ENCODE data around the gene CCR5AS.
"Not testable (repeated sequence)": the region's sequence is repeated elsewhere in the genome, so short reads cannot be mapped to it uniquely, and the experiment has no call there.

Gene CCR5AS

DNA sequence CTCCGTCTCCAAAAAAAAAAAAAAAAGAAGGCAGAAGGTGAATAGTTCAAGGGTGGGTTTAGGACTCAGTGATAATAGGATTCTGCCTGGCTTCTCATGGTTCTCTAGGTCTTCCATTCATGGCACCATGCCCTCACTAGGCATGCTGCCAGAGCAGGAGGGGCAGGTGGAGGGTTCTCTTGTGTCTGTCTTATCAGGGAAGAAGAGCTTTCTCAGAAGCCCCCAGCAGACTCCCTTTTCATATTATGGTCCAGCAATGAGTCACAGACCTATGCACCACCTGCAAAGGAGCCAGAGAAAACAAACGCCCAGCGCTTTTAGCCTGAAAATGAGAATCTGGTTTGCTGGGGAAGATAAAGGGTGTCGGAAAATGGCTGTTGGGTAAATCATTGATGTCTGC lies 50.0 kb downstream of the CCR5AS start:
- DNase-seq (ENCODE audit: low read depth in 2 of 2) = no peak

DNA sequence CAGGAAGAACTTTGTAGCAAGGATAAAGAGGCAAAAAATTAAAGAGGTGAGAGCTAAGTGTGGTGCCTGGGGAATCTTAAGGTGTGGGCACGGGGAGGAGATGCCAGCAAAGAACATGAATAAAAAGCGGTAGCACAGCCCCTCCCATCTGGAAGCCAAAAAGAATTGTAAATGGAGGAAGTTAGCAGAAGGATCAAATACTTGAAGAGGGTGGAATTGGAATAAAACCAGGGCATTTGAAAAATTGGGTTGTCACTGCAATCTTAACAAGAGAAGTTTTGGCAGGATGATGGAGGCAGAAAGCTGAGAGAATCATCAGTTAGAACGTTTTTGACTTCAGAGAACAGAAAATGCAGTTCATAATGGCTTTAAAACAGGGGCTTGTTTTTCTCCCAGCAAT lies 50.6 kb downstream of the CCR5AS start:
- no peak for DNase-seq (ENCODE audit: low read depth in 2 of 2)

DNA sequence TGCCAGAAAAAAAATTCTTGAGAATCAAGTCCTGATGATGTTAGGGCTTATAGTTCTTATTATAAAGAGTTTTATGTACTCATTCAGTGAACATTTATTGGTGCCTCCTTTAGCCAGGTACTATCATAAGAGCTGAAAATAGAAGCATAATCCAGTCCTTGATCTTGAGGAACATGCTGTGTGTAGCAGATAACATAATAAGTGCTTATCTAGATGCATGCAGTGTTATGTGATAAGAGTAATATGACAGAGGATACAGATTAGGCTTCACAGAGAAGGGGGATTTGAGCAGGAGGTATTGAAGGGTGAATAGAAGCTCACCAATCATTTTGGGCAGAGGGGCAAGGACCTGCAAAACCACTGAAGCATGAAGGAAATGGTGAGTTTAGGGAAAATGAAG lies 51.9 kb downstream of the CCR5AS start:
- no peak for DNase-seq (ENCODE audit: low read depth in 2 of 2)

DNA sequence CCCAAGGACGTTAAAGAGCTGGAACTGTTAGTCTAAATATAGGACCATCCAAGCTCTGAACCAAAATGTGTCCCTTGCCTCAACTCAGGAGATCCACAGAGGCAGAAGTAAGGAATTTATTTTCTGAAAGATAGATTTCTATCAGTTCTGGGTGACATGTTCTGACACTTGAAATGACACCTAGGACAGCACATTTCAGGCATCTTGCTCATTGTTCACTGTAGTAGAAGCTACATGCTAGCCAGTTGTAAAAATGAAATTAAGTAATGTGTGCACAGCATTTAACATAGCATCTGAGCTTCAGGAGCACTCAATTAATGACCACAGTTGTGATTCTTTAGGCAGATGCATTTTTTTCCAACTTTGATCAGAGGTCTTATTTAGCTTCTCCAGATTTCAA lies 52.4 kb downstream of the CCR5AS start:
- DNase-seq (ENCODE audit: low read depth in 2 of 2) = no peak

DNA sequence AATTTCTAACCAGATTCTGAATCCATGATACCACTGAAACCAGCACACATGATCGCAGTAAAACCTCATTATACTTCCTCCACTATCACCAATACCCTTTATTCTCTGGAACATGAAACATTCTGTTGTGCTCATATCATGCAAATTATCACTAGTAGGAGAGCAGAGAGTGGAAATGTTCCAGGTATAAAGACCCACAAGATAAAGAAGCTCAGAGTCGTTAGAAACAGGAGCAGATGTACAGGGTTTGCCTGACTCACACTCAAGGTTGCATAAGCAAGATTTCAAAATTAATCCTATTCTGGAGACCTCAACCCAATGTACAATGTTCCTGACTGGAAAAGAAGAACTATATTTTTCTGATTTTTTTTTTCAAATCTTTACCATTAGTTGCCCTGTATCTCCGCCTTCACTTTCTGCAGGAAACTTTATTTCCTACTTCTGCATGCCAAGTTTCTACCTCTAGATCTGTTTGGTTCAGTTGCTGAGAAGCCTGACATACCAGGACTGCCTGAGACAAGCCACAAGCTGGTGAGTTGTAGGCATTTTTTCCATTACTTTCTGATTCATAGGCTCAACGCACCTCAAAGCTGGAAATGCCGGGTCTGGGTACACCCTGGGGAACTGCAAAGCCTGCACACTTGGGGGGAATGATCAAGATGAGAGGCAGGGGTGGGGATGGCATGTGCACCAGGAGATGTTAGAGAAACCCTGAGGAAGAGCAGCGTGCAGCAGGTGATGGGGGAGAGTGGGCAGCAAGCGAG lies 53.0 kb downstream of the CCR5AS start, which contains the start of gene CCR2:
Gene CCR2 (plus strand): TSS at position 465 of the 764 bp plus-strand sequence. CDS start 3,417 bp downstream, outside the sequence.
- no peak for DNase-seq (ENCODE audit: low read depth in 2 of 2)

DNA sequence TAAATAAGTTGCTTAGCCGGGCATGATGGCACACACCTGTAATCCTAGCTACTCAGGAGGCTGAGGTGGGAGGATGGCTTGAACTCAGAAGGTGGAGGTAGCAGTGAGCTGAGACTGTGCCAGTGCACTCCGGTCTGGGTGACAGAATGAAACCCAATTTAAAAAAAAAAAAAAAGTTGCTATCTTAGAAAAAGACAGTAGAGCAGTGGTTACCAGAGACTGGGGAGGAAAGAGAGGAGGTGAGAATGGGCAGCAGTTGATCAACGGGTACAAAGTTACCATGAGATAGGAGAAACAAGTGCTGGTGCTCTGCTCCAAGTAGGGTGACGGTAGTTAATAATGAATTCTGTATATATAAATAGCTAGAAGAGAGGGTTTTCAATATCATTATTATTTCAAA lies 53.8 kb downstream of the CCR5AS start:
- DNase-seq (ENCODE audit: low read depth in 2 of 2) = no peak

DNA sequence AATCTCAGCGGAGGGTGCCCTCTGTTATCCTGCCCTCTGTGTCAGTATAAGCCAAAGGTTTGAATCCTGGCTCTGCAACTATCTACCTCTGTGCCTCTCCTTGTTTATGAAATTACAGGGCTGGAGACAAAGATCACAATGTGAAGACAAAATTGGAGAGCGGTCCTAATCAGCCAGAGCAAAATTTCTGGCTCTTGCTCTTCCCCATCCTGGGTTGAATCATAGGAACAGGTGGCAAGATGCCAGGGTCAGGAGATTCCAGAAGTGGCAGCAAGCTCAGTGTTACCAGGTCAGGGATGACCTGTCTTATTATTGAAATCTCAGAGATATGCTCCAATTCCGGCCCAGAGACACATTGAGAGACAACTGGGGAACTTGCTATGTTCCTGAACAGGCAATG lies 55.2 kb downstream of the CCR5AS start:
- DNase-seq (ENCODE audit: low read depth in 2 of 2) = no peak

DNA sequence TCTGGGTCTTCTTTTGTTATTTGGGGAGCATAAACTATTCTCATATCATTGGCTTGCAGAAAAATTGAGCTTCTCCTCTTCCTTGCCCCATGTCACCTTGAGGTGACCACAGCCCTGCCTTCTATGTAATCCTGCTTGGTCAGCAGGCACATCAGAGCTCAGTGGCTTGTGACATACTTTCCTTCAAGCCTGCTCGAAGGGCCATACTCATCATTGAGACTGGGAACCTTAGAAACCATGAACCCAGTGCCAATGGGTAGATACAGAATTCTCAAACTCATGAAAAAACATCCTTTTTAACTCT lies 56.7 kb downstream of the CCR5AS start:
- DNase-seq (ENCODE audit: low read depth in 2 of 2) = no peak

DNA sequence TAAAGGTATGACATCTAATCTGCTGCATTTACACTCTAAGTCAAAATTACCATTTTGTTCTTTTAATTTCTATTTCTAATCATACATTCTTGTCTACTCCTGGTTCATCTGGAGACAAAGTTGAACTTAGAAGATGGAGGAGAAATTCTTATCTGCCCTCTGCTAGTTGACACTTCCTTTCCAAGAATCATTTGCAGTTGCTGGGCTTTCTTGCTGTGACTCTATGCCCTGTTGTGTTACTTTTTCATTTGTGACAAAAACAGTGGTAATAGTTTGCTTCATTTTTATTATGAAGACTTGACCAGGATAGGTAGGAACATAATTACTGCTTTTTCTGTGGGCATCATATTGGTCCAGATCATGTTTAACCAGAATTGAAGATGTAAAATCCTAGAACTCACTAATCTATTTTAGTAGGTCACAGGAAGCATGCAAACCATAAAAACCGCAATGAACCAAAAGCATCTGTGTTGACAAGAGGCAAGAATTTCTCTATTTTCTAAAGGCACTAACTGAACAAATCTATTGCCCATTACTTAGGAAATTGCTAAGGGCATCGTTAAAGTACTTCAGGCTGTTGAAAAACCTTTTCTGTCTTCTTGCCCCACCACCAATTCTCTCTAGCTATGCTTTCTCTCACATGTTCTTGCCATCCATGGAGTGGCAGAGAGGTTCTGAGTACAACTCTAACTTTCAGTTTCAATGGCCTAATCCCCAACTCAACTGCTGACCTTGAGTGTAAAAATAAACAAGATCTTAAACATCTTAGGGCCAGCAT lies 57.2 kb downstream of the CCR5AS start:
- DNase-seq (ENCODE audit: low read depth in 2 of 2) = no peak

DNA sequence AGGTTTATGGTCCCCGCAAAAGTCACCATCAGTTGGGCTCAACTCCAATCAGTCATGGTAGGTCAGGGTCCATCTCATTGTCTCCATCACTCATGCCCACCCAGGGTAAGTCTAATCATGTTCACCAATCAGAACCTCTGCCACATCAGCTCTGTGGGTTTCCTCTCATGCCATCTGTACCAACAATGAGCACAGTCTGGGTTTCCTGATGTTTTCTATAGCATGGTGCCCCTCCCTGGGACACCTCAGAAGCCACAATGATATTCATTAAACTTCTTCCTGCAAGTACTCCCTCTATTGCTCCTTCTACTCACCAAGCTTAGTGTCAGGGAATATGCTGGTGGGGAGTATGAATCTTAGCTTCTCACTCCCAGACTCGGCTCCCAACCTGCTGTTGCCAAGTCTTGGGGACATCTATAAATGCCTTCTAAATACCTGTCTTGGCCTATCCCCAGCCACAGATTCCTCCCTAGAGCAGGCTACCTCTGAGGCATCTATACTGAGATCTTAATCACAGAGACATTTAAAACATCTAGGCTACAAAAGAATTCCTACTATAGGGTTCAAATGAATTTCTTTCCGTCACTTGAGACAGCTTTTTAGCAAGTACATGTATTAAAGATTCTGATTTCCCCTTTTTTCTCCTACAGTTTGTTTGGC lies 57.9 kb downstream of the CCR5AS start:
- DNase-seq (ENCODE audit: low read depth in 2 of 2) = no peak

DNA sequence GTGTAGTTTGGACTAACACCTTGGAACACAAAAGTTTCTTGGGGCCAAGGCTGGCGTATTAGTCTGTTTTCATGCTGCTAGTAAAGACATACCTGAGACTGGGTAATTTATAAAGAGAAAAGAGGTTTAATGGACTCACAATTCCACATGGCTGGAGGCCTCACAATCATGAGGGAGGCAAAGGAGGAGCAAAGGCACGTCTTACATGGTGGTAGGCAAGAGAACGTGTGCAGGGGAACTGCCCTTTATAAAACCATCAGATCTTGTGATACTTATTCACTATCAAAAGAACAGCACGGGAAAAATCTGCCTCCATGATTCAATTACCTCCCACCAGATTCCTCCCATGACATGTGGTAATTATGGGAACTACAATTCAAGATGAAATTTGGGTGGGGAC lies 62.4 kb downstream of the CCR5AS start:
- no peak for DNase-seq (ENCODE audit: low read depth in 2 of 2)

DNA sequence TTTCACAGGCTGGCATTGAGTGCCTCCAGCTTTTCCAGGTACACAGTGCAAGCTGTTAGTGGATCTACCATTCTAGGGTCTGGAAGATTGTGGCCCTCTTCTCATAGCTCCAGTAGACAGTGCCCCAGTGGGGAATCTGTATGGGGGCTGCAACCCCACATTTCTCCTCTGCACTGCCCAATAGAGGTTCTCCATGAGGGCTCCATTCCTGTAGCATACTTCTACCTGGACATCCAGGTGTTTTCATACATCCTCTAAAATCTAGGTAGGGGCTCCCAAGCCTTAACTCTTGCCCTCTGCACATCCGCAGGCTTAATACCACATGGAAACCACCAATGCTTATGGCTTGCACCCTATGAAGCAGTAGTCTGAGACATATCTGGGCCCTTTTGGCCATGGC lies 68.0 kb downstream of the CCR5AS start:
- no peak for DNase-seq (ENCODE audit: low read depth in 2 of 2)

DNA sequence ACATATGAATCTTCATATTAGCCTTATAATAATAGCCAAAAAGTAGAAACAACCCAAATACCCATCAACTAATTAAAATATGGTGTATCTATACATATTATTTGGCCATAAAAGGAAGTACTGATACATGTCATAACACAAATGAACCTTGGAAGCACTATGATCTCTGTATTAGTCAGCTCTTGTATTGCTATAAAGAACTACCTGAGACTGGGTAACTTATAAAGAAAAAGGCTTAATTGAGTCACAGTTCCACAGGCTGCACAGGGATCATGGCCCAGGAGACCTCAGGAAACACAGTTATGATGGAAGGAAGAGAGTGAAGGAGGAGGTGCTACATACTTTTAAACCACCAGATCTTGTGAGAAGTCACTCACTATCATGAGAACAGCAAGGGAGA lies 69.0 kb downstream of the CCR5AS start:
- DNase-seq (ENCODE audit: low read depth in 2 of 2) = no peak

DNA sequence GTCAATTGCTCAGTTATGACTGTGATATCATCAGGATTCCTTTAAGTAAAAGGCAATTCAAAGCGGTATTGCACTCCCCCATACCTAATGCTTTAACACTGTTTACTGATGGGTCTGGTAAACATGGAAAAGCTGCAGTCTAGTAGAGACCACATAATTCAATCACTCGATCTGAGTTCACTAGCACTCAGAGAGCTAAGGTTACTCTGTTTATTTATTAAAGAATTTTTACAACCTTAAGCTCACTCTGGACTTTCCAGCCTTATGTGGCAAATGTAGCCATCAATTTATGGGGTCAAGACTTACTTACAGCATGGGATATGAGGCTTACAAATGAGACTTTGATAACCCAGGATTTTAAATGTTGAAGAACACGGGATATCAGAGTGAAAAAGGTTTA lies 71.3 kb downstream of the CCR5AS start:
- no peak for DNase-seq (ENCODE audit: low read depth in 2 of 2)

DNA sequence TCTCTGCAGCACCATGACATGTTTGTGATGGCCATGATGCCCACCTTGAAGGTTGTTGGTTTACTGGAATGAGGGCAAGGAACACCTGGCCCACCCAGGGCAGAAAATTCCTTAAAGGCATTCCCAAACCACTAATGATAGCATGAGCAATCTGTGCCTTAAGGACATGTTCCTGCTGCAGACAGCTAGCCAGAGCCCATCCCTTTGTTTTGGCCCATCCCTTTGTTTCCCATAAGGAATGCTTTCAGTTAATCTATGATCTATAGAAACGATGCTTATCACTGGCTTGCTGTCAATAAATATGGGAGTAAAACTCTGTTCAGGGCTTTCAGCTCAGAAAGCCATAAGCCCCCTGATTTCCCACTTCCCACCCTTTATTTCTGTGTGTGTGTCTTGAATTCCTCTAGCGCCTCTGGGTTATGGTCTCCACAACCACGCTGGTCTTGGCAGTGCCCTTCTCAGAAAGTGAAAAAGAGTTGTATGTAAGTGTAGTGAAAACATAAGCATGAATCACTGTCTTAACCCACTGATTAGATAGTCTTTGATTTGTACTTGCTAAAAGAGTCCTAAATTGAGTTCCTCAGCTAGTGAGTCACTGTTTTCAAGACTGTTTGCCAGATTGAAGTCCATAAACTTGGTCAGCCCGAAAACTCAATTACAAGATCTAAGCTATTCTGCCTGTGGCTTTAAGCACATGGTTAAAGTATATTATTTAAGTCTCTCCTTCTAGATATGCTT lies 72.0 kb downstream of the CCR5AS start:
- peak in 1 of 2 donors; percentile 4 for DNase-seq (ENCODE audit: low read depth in 2 of 2)

DNA sequence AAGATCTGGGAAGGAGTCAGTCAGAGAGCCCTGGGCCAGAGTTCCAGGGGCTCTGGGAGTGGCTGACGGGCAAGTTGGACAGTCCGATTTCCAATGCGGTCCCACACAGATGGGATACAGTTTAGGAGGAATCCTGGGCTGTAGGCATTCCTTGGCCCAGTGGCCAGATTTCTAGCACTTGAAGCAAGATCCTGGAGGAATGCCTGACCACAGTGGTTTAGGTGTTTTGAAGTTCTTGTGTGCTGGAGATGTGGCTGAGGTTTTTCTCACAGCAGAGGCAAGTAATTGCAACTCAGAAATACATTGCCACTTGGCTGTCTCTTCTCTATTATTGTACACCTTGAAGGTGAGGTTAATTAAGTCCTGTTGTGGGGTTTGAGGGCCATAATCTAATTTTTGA lies 76.2 kb downstream of the CCR5AS start:
- not testable (repeated sequence) for DNase-seq (ENCODE audit: low read depth in 2 of 2)

DNA sequence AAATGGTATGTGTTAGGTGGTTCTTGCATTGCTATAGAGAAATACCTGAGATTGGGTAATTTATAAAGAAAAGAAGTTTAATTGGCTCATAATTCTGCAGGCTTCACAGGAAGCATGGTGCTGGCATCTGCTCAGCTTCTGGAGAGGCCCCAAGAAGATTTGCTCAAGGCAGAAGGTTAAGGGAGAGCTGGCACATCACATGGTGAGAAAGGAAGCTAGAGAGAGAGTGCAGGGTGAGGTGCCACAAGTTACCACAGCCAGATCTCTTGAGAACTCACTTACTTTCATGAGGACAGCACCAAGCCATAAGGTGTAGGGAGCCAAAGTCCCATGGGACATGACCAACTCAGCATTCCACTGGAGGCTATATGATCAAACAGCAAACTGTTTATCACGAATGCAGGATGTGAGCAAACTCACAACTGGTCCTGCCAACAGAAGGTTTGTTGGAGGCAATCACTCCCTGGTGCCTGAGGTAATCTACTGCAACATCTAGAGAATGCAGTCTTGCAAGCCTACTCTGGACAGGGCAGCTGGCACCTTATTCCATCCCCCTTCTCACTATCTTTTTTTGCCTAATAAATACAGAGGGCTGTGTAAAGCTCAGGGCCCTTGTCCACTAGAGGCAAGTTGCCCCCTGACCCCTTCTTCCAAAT lies 81.1 kb downstream of the CCR5AS start:
- DNase-seq (ENCODE audit: low read depth in 2 of 2) = no peak

DNA sequence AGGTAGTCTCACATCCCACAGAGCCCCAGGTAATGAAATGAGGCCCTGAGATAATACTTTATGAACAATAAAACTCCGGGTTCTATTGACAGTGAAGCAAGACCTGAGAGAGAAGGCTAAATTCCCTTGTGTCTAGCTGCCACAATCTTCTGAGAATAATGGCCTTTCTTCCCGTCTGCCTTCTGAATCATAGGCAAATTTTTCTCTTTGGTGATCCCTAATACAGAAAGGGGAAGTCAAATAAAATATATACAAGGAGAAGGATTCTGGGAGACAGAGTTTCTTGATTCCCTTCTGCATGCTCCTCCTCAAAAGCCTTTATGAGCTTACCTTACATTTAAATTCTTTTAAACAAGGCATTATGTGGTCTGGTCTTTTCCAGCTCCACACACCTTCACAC lies 82.8 kb downstream of the CCR5AS start:
- no peak for DNase-seq (ENCODE audit: low read depth in 2 of 2)

DNA sequence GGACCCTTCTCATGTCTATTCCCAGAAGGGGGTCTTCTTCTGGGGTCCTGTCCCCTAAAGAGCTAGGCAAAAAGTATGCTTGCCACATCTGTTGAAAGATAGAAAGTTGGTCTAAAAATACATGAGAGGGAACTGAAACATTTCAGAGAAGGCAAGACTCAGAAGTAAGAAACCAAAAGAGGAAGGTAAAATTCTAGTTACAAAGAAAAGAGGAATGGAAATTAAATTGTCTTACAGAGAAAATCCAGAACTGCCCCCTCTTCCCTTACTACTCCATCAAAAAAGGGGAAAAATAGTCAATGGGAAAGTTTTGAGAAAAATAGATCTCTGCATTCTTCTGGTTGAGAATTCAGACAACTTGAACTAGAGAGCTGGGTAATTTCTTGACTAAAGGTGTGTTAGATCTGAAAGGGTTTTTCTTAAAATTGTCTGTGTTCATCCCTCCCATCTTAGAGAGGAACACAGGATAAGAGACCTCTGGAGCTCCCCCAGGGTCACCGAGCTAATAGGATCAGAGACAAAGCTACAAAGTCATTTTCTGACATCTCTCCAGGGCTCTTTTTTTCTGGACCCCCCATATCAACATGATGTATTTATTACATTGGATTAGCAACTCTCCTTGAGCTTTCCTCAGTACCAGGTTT lies 85.3 kb downstream of the CCR5AS start:
- no peak for DNase-seq (ENCODE audit: low read depth in 2 of 2)

DNA sequence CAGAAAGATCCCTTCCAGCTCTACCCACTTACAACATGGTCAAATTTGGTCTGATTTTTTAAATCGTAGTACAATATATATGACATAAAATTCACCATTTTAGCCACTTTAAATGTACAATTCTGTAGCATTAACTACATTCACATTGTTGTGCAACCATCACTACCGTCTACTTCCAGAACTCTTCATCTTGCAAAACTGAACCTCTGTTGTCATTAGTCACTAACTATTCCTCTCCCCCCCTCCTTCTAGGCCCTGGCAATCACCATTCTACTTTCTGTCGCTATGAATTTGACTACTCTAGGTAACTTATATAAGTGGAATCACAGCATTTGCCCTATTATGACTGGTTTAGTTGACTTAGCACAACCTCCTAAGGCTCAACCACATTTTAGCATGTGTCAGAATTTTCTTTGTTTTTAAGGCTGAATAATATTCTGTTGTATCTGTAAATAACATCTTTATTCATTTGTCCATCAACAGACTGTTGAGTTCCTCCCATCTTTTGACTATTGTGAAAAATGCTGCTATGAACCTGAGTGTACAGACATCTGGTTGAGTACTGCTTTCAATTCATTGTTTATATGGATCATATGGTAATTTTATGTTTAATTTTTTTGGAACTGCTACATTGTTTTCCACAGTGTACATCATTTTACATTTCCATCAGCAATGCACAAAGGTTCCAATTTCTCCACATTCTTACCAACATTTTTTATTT lies 88.5 kb downstream of the CCR5AS start:
- no peak for DNase-seq (ENCODE audit: low read depth in 2 of 2)

DNA sequence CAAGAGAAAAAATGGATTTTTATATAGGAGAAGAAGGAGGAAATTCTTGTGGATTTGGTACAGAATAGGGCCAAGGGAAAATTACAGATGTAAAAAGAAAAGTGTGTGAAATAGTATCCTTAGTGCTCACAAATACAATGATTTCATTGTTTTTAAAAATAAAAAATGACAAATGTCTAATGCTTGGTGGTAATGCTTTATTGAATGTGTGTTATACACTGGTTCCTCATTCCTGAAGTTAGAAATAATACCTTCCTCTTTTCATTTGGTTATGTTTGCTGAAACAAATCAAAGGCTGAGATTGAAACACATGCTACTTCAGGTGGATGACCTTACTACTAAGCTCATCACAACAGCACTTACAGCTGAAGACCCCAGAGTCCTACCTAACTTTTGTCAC lies 90.7 kb downstream of the CCR5AS start:
- DNase-seq (ENCODE audit: low read depth in 2 of 2) = no peak

Measured in stimulated activated CD8-positive, alpha-beta memory T cell treated with anti-CD3 and anti-CD28 coated beads, Interleukin-2, amount 100 ng/mL, for 48 hours (primary cell).